SH-SY5Y (cell line): ENCODE data around the gene SEMA6B.

Experiments
- GATA2 ChIP-seq: IDR thresholded peaks from 2 replicates; pipeline ENCODE4 v1.6.1; 2011; ENCODE audit warnings: mild to moderate bottlenecking, low read depth, low read length
- GATA3 ChIP-seq: IDR thresholded peaks from 2 replicates; pipeline ENCODE4 v1.6.1; 2011; ENCODE audit warnings: low read depth, mild to moderate bottlenecking, low read length, moderate library complexity

SEMA6B gene

DNA sequence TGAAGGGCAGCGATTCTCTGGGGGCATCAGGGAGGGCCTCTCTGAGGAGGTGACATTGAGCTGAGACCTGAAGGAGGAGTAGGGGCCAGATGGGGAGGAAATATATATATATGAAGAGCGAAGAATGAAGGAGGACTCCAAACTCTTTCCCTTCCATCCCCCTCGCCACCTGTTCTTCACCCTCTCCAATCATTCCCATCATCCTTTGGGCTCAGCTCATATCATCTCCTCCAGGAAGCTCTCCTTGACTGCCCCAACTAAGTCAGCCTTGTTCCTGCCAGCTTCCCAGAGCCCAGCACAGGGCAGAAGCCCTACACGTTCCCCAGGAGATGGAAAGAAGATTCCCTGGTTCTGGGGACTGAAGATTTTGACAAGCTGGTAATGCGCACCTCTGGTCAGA is 33.0 kb upstream of the SEMA6B start:
- TF ChIP-seq GATA2 (no peak), GATA3 (no peak)

DNA sequence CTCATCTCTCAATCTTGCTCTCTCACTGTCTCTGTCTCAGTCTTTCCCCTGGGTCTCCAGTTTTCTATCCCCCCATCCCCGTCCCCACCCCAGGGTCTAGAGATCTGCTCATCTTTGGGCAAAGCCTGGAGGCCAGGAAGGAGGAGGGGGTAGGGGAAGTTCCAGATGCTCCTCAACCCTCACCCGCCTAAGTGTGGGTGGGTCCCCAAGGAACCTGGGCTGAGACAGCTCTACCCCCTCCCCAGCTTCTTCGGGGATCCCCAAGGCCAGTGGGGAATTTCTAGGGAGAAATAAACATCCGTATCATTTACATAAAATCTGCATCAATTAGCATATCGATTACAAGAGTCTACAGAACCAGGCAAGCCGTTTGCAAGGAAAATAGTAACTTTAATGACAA is 31.8 kb upstream of the SEMA6B start:
- TF ChIP-seq GATA2 (no peak), GATA3 (no peak)

GRCh38 chr19:4590559-4590958 is 31.1 kb upstream of the SEMA6B start:
- TF ChIP-seq GATA3 = no peak
- no peak for TF ChIP-seq GATA2

DNA sequence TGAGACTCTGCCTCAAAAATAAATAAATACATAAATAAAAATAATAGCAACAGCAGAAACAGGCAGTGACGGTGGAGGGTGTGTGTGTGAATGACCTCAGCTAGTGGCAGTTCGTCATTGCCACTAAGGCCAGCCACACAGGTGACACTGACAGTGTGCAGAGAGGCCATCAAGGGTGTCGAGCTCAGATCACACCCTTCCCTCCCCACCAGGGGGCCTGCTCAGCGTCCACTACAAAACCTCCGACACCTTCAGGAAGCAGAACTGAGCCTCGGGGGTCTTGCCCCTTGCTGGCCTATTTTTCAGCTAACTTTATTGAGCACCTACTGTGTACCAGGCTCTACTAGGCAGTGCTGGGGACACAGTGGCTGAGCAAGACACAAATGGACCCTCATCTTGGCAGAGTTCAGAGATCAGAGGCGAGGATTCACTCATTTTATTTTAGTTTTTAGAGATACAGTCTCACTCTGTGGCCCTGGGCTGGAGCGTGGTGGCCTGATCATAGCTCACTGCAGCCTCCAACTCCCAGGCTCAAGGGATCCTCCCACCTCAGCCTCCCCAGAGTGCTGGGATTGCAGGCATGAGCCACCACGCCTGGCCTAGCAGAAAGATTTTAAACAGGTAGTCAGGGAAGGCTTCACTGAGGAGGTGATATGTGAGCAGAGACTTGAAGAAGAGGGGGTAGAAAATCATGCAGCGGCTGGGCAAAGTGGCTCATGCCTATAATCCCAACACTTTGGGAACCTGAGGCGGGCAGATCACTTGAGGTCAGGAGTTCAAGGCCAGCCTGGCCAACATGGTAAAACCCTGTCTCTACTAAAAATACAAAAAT is 30.3 kb upstream of the SEMA6B start:
- no peak for TF ChIP-seq GATA3
- no peak for TF ChIP-seq GATA2

DNA sequence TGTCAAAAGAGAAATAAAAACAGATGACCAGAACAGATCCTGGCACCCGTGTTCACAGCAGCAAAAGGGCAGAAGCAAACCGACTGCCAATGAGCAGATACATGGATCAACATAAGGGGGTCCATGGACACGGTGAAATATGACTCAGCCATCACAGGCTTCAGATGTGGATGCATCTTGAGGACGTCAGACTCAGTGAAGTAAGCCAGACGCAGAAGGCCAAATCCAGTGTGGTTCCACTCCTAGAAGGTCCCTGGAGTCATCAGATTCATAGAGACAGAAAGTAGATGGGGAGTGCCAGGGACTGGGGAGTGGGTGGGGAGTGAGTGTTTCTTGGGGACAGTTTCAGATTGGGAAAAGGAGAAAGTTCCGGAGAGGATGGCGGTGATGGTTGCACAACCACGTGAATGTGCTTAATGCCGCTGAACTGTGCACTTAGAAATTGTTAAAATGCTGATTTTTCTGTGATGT is 28.8 kb upstream of the SEMA6B start:
- no peak for TF ChIP-seq GATA2
- TF ChIP-seq GATA3 = no peak

GRCh38 chr19:4587527-4587926 is 28.0 kb upstream of the SEMA6B start:
- no peak for TF ChIP-seq GATA3
- no peak for TF ChIP-seq GATA2

GRCh38 chr19:4586691-4587090 is 27.2 kb upstream of the SEMA6B start:
- TF ChIP-seq GATA3 (no peak), GATA2 (no peak)

DNA sequence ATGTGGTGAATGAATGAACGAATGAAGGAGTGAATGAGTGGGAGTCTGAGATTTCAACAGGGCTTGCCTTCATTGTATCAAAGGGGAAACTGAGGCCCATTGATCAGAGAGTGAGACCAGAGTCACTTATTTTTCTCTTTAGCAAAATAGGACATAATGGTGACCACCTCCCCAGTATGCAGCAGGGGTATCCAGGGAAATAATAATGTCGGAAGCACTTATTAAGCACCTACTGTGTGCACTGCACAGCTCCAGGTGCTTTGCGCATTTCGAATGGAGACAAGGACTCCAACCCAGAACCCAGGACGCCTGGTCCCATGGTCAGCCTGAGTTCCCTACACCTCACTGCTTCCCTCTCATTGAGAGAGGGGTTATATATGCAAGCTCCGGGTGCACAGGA is 26.8 kb upstream of the SEMA6B start:
- TF ChIP-seq GATA3 (no peak), GATA2 (no peak)

- no peak for TF ChIP-seq GATA3
- TF ChIP-seq GATA2 = no peak
These were observed 26.1 kb upstream of the SEMA6B start for GRCh38 chr19:4585556-4585955.

GRCh38 chr19:4584670-4585460 is 25.4 kb upstream of the SEMA6B start:
- TF ChIP-seq GATA3 (no peak), GATA2 (no peak)

GRCh38 chr19:4583961-4584669 is 24.6 kb upstream of the SEMA6B start:
- TF ChIP-seq GATA2 = no peak
- TF ChIP-seq GATA3 = no peak

DNA sequence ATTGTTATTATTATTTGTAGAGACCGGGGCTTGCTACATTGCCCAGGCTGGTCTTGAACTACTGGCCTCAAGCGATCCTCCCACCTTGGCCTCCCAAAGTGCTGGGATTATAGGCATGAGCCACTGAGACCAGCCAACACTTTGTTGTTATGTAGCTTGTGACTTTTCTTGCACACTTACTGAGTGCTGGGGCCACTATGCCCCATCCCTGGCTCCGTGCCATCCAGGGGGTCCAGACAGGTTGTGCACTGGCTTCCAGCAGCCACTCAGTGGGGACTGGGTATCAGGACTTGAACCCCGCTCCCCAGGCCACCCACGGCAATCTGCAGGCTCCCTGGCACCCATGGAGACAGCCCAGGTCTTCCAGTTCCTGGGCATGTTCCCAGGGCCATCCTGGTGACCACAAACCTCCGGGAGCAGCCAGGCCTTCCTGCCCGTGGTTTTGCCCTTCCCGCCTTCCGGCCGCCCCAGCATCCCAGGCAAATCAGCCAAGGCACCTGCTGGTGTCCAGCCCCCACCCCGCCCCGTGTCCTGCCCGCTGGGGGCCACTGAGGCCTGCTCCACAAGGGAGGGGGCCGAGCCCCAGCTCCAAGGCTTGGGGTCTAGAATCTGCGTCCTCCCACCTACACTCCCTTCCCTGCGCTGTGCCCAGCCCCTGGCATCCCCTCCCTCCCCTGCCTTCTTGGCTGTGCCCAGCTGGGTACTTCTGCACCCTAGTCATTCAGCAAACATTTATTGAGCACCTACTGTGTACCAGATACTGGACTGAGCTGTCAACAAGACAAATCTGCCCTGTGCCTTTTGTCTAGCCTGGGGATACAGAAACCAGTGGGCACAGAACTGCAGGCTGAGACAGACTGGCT is 23.7 kb upstream of the SEMA6B start:
- TF ChIP-seq GATA2 (no peak), GATA3 (no peak)
